NCI-H226 (cell line): Measurements from ENCODE around the gene KREMEN1.
A peak's percentile ranks its signal among the peaks of the same experiment; 100 is the strongest.

Source experiments
- DNase-seq: peaks from one replicate; pipeline ENCODE4 v3.0.0-alpha.2; 2015

Gene KREMEN1

GRCh38 chr22:29049655-29050263, 23.1 kb upstream of the KREMEN1 start:
- no peak for DNase-seq

GRCh38 chr22:29050457-29050856, 22.4 kb upstream of the KREMEN1 start:
- no peak for DNase-seq

- no peak for DNase-seq
Observed at GRCh38 chr22:29053048-29053702, 19.7 kb upstream of the KREMEN1 start.

GRCh38 chr22:29054251-29054767, 18.5 kb upstream of the KREMEN1 start:
- DNase-seq, result no peak

- DNase-seq, result no peak
Observed at GRCh38 chr22:29055192-29055830, 17.5 kb upstream of the KREMEN1 start.

GRCh38 chr22:29056472-29056871, 16.4 kb upstream of the KREMEN1 start:
- no peak for DNase-seq

GRCh38 chr22:29060251-29060869, 12.5 kb upstream of the KREMEN1 start:
- no peak for DNase-seq

GRCh38 chr22:29060931-29061330, 11.9 kb upstream of the KREMEN1 start:
- DNase-seq, result no peak

GRCh38 chr22:29061773-29062172, 11.1 kb upstream of the KREMEN1 start, which contains the start of gene C22orf31:
Gene C22orf31 (minus strand): TSS chr22:29061831. CDS start chr22:29061792, 39 bp downstream.
- DNase-seq, result no peak

GRCh38 chr22:29062286-29062821, 10.5 kb upstream of the KREMEN1 start:
- no peak for DNase-seq

- no peak for DNase-seq
Observed at GRCh38 chr22:29065468-29066190, 7.2 kb upstream of the KREMEN1 start.

- DNase-seq, result no peak
Observed at GRCh38 chr22:29069463-29069862, 3.4 kb upstream of the KREMEN1 start.

- DNase-seq, result no peak
Observed at GRCh38 chr22:29070490-29070889, 2.3 kb upstream of the KREMEN1 start.

- no peak for DNase-seq
Observed at GRCh38 chr22:29071261-29072045, 1.4 kb upstream of the KREMEN1 start.

GRCh38 chr22:29072193-29072978, 449 bp upstream of the KREMEN1 start:
- DNase-seq, result peak; percentile 47

- no peak for DNase-seq
Observed at GRCh38 chr22:29073618-29074275, 912 bp downstream of the KREMEN1 start.

- no peak for DNase-seq
Observed at GRCh38 chr22:29074276-29074772, 1.5 kb downstream of the KREMEN1 start.

- DNase-seq, result no peak
Observed at GRCh38 chr22:29078036-29078868, 5.4 kb downstream of the KREMEN1 start.

- DNase-seq, result no peak
Observed at GRCh38 chr22:29078869-29079207, 6.0 kb downstream of the KREMEN1 start.
